ENCODE data around the gene SIGLEC9.

- TF ChIP-seq CTCF (IDR thresholded peaks at IDR 0.05) (no peak), POLR2A (IDR thresholded peaks at IDR 0.05) (no peak)
Observed at GRCh38 chr19:51120160-51120559, 4.5 kb upstream of the SIGLEC9 start.

All from ovary (tissue), 3 donors.